ENCODE measurements around the gene TARBP1. TPM values are rescaled to one million over a fixed set of nuclear protein-coding genes. Genes with fewer than 3 reads are reported as not detected.

Gene TARBP1
- total and polyA plus RNA-seq, 4 donors = 11.2 to 48.7 (median 29.9) TPM

DNA sequence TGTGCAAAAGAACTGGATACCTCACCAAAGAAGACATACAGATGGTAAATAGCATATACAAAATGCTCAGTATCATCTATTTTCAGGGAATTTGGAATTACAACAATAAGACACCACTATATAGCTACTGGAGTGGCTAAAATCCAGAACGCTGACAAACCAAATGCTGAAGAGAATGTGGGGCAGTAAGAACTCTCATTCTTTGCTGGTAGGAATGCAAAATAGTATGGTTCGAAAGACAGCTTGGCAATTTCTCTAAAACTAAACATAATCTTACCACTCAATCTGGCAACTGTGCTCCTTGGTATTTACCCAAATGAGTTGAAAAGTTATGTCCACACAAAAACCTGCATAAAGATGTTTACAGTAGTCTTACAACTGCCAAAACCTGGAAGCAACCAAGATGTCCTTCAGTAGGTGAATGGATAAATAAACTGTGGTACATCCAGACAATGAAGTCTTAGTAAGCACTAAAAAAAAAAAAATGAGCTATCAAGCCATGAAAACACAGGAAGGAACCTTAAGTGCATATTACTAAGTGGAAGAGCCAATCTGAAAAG lies 26.5 kb downstream of the TARBP1 start:
- no peak for DNase-seq
- 71 to 84% methylated on average over 2 of the region's 2 CpGs for WGBS, 2 donors
- Histone ChIP-seq H3K4me1 (ENCODE audit: control insufficient read depth in 5 of 5, insufficient read depth in 5 of 5, low read length in 5 of 5) (no peaks in the 10 kb centered on the region), H3K27ac (ENCODE audit: low read depth in 1 of 2, low read length in 1 of 2) (no peak overlapping the region), H3K36me3 (ENCODE audit: control insufficient read depth in 4 of 4, insufficient read depth in 4 of 4, low read length in 4 of 4) (peaks cover 0 to 14% (median 3%) of the 10 kb centered on the region in 4 donors), H3K27me3 (ENCODE audit: control insufficient read depth in 3 of 3, insufficient read depth in 3 of 3, low read length in 2 of 3) (no peaks in the 10 kb centered on the region), H3K4me3 (no peak overlapping the region), H3K9ac (ENCODE audit: insufficient read depth in 1 of 2, low read length in 2 of 2) (no peak overlapping the region), H3K9me3 (ENCODE audit: control insufficient read depth in 4 of 4, insufficient read depth in 3 of 4, low read length in 3 of 4) (no peaks in the 10 kb centered on the region)
- ATAC-seq (ENCODE audit: insufficient read depth, low FRiP score) = no peak
- TF ChIP-seq, protein P1, sequence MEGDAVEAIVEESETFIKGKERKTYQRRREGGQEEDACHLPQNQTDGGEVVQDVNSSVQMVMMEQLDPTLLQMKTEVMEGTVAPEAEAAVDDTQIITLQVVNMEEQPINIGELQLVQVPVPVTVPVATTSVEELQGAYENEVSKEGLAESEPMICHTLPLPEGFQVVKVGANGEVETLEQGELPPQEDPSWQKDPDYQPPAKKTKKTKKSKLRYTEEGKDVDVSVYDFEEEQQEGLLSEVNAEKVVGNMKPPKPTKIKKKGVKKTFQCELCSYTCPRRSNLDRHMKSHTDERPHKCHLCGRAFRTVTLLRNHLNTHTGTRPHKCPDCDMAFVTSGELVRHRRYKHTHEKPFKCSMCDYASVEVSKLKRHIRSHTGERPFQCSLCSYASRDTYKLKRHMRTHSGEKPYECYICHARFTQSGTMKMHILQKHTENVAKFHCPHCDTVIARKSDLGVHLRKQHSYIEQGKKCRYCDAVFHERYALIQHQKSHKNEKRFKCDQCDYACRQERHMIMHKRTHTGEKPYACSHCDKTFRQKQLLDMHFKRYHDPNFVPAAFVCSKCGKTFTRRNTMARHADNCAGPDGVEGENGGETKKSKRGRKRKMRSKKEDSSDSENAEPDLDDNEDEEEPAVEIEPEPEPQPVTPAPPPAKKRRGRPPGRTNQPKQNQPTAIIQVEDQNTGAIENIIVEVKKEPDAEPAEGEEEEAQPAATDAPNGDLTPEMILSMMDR (IDR thresholded peaks at IDR 0.05; ENCODE audit: control extremely low read depth, extremely low read depth) = no peak

GRCh38 chr1:234440348-234440747 lies 38.6 kb downstream of the TARBP1 start:
- Histone ChIP-seq H3K27ac (ENCODE audit: low read depth in 1 of 2, low read length in 1 of 2) (no peak overlapping the region), H3K4me1 (ENCODE audit: control insufficient read depth in 5 of 5, insufficient read depth in 5 of 5, low read length in 5 of 5) (peaks cover 0 to 2% (median 0%) of the 10 kb centered on the region in 5 donors), H3K9me3 (ENCODE audit: control insufficient read depth in 4 of 4, insufficient read depth in 3 of 4, low read length in 3 of 4) (peaks cover 0 to 9% (median under 1%) of the 10 kb centered on the region in 4 donors), H3K36me3 (ENCODE audit: control insufficient read depth in 4 of 4, insufficient read depth in 4 of 4, low read length in 4 of 4) (peaks cover 0 to 17% (median 5%) of the 10 kb centered on the region in 4 donors), H3K4me3 (no peak overlapping the region), H3K27me3 (ENCODE audit: control insufficient read depth in 3 of 3, insufficient read depth in 3 of 3, low read length in 2 of 3) (no peaks in the 10 kb centered on the region), H3K9ac (ENCODE audit: insufficient read depth in 1 of 2, low read length in 2 of 2) (no peak overlapping the region)
- DNase-seq (no peak), ATAC-seq (ENCODE audit: insufficient read depth, low FRiP score) (no peak)
- 96 to 98% methylated on average over 3 of the region's 3 CpGs for WGBS, 2 donors
- TF ChIP-seq, protein P1 (IDR thresholded peaks at IDR 0.05; ENCODE audit: control extremely low read depth, extremely low read depth) = no peak

- Histone ChIP-seq H3K9ac (ENCODE audit: insufficient read depth in 1 of 2, low read length in 2 of 2) (no peak overlapping the region), H3K27me3 (ENCODE audit: control insufficient read depth in 3 of 3, insufficient read depth in 3 of 3, low read length in 2 of 3) (no peaks in the 10 kb centered on the region), H3K9me3 (ENCODE audit: control insufficient read depth in 4 of 4, insufficient read depth in 3 of 4, low read length in 3 of 4) (peaks cover 0 to 9% (median under 1%) of the 10 kb centered on the region in 4 donors), H3K4me1 (ENCODE audit: control insufficient read depth in 5 of 5, insufficient read depth in 5 of 5, low read length in 5 of 5) (peaks cover 0 to 2% (median 0%) of the 10 kb centered on the region in 5 donors), H3K27ac (ENCODE audit: low read depth in 1 of 2, low read length in 1 of 2) (no peak overlapping the region), H3K4me3 (no peak overlapping the region), H3K36me3 (ENCODE audit: control insufficient read depth in 4 of 4, insufficient read depth in 4 of 4, low read length in 4 of 4) (peaks cover 2 to 13% (median 3%) of the 10 kb centered on the region in 4 donors)
- DNase-seq (no peak), ATAC-seq (ENCODE audit: insufficient read depth, low FRiP score) (no peak)
- TF ChIP-seq, protein P1 (IDR thresholded peaks at IDR 0.05; ENCODE audit: control extremely low read depth, extremely low read depth) = no peak
- WGBS, 2 donors = 96 to 97% methylated on average over 4 of the region's 4 CpGs
Observed at GRCh38 chr1:234438579-234438978, 40.4 kb downstream of the TARBP1 start.
